Stimulated activated CD8-positive, alpha-beta memory T cell treated with anti-CD3 and anti-CD28 coated beads, Interleukin-12 subunit alpha, Interleukin-12 subunit beta, amount 100 ng/mL, for 4 hours (primary cell): ENCODE data around the gene IRF4.

Experiments used
- DNase-seq: peaks from one replicate; pipeline ENCODE4 v3.0.0-alpha.2; 2020; ENCODE audit warnings: low read depth

Gene IRF4

DNA sequence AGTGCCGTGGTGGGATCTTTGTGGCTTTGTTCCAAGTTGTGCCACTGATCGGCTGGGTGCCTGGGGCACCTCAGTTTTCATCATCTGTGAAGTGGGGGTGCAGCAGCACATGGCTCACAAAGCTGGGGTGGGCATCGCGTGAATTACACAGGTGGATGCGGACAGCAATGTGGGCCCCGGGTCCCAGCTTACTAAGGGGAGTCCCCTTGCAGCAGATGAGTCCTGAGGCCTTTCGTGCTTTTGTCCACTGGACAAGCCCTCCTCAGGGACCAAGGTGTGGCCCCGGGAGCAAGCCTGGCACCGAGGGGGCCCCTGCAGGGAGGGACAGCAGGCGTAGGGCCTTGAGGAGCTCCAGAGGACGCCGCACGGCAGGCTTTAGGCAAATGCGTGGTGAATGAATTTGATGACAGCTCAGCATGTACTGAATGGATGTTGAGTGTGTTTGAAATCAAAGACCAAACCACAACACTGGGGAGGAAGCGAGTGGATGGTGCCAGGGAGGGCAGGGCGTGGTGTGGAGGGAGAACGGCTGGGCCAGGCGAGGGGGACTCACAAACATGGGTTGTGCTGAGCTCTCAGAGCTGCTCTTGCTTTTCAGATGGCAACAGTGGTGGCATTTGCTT, 53.2 kb downstream of the IRF4 start:
- DNase-seq: no peak

- no peak for DNase-seq
These were observed 54.2 kb downstream of the IRF4 start for GRCh38 chr6:445571-446417.

DNA sequence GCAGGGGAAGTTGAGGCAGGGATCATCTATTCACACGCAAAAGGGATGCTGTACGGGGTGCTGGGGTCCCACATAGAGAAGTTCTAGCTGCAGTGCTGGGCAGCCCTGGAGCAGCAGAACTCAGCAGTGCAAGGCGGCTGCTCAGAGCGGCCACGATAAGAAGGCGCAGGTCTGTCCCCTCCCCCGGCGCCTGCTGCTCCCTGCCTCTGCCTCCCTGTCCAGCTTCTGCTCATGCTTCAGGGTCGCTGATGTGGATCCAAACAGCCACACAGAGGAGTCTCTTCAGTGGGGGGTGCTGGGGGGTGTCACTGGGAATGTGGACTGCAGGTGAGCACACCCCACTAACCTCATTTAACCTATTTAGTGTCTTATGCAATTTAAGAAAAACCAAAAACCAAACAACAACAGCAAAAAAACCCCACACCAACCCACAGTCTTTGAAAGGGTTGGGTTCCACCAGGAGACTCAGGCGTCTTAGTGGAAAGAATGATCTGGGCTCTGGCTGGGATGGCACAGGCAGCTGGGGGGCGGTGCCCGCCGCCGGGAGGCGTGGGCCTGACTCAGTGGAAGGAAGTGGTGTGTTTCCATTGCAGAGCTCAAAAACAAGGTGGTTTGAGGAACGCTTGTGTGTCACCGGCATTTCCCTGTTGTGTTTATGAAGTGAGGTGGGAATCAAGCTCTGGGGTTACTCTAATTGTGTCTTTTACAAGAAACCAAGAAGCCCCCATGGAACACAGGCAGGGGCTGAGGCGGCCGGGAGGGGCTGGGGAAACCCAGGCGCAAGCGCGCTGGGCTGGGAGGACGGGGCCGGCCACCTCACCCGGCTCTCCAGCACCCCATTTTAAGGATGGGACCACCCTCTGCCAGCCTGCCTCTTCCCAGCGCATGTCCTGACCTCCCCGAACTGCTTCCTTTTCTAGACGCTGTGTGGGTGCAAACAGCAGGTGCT, 55.1 kb downstream of the IRF4 start:
- peak; percentile 88 for DNase-seq

DNA sequence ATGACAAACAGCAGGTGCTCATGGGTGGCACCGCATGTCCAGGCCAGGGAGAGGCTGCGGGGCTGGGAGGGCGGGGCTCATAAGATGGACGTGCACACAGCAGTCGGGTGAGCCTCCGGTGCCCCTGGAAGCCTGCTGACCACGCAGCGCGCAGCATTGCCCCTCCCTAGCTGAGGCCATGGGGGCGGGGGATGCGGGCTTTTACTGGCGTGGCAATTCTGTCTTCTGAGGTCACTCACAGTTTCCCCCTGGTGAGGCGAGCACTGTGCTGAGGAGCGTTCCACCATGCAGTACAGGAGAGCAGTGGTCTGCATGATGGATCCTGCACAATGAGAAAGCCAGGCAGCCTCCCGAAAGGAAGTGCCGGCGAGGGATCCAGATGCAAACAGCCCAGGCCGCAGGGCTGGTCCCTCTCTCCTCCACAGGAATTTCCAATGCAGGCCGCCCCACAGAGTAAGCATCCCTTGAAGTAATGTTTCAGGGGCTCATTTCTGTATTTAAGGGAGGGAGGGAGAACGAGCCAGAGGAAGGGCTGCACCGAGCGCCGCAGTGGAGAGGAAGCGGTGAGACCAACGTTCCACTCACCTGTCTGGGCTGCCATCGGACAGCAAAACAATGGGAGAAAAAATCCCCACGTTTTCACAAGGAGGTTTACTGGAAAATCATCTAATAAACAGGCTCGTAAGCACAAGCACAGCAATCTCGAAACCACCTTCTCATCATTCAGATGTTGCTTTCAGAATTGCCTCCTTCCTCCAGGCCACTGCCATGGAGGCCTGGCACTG, 56.0 kb downstream of the IRF4 start:
- DNase-seq: peak; percentile 33

DNA sequence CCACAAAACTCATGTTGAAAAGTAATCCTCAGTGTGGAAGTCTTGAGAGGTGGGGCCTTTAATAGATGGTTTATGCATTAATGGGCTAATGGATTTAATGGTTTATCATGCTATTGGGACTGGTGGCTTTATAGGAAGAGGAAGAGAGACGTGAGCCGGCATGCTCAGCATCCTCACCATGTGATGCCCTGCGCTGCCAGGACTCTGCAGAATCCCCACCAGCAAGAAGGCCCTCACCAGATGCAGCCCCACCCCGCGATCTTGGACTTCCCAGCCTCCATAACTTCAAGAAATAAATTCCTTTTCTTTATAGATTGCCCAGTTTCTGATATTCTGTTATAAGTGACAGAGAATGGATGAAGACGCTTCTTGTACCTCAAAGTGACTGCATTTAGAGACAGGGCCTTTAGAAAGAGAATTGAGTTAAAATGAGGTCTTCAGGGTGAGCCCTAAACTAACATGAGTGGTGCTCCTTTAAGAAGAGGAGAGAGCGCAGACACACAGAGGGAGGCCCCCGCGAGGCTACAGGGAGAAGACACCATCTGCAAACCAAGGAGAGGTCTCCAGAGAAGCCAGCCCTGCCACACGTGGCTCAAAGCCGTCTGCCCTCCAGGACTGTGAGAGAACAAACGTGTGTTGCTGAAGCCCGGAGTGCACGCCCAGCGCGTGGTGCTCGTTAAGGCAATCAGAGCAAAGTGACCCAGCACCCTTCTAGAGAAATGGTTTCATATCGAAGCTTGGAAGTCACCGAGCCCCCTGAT, 56.9 kb downstream of the IRF4 start:
- no peak for DNase-seq

DNA sequence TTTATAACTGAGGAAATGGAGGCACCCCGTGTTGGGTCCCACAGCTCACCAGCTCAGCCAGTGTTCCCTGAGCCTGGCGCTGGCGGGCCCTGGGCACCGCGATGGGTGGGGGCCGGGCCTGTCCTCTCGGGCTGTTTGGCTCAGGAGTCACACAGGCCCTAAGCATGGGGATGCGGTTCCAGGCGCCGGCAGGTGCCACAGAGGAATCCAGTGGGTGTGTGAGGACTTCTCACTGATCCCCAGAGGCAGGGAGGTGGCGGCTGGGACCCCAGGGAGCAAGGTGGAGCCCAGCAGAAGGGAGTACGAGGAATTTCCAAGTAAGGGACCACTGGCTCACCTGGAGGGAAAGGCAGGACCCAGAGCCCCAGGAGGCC, 57.5 kb downstream of the IRF4 start:
- DNase-seq: no peak

GRCh38 chr6:449486-450419, 58.2 kb downstream of the IRF4 start:
- no peak for DNase-seq

DNA sequence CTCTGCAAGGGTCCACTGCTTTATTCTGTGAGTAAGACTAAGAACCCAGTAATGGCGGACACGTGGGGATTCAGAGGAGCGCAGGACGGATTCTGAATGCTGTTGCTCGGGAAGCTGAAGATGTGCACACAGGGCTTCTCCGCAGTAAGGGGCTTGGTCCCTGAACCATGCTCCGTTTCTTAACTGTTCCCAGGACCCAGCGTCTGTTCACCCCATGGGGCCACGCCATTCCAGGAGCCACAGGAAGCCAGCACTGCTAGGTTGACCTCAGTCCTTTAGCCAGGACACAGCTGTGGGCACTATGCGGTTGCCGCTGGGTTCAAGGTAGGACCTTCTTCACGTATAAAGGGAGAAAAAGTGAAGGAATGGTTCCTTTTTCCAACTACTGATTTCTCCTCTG, 59.8 kb downstream of the IRF4 start:
- DNase-seq: no peak

DNA sequence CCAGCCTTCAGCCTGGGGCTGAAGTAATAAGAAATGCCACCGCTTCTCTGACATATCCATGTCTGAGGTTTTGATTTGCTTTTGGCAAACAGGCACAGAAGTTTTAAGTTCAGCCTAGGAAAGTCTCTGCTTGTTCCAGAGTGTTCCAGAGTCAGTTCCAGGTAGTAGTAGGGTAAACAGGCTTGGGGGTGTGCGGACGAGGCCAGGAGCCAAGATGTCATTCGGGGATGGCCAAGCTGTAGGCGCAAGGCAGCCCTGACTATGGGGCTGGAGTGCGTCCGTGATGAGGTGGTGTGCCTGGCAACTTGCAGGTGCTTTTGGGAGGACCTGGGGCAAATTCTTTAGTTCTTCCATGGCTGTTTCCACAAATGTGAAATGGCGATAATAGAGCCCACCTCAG, 60.3 kb downstream of the IRF4 start:
- DNase-seq: no peak

DNA sequence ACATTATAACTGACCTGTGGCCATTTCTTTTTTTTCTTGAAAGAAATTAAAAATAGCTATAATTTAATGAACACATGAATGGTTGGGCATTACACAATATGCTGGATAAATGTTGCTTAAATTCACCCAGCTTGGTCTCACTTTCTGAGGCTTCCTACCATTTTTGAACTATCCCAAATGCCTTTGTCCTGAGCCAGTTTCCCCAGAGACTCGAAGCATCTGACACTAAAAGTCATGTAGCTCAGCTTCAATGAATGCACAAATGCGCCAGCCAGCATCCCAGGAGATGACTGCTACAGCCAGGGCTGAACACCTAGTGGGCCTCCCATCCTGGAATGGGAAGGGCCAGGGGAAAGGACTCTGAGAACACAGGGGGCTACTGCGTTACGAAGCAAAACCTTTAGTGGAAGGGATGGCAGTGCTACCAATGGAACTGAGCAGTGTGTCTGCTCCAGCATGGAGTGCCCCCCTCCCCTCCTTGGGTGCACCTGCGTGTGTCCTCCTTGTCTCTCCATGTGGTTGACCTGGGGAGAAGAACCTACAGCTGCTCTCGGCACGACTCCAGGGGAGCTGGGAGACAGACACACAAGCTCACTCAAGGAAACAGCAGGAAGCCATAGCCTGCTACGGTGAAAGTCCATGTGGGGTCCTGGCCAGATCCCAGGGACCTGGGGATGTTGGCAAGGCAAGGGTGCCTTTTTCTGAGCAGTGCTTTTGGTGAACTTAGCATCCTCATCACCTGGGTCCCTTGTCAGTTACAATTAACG, 60.9 kb downstream of the IRF4 start:
- DNase-seq: no peak

DNA sequence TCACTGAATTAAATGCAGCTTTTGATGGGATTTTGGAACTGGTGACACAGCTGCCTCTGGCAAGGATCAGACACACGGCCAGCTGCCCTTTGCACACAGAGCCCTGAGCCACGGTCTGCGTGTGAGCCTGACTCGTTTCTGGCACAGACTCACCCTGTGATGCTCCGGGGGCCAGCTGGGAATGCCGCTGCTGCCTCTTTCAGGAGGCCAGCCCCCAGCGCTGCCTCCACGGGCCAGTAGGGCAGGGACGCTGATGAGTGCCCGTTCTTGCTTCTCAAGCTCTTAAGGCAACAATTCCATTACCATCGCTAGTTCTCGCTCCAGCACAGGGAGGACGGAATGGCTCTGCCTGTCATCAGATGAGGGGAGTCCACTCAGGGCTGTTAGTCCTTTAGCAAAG, 61.6 kb downstream of the IRF4 start:
- DNase-seq: no peak

GRCh38 chr6:454148-454991, 62.8 kb downstream of the IRF4 start:
- DNase-seq: no peak

- no peak for DNase-seq
These were observed 63.5 kb downstream of the IRF4 start for GRCh38 chr6:455006-455585.

DNA sequence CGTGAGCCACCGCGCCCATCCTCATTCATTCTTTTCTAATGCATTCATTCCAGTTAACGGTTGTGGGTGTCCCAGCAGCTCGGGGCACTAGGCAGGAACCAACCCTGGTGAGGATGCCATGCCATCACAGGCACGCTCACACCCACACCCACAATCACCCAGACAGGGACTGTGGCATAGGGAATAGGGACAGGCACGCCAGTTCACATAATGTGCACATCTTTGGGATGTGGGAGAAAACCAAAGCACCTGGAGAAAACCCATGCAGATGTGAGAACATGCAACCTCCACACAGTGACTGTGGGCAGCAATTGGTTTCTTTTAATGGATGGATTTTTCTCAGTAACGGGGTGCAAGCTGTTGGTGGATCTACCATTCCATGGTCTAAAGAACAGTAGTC, 64.3 kb downstream of the IRF4 start:
- DNase-seq: no peak

- DNase-seq: no peak
These were observed 64.9 kb downstream of the IRF4 start for GRCh38 chr6:456358-456867.

- DNase-seq: no peak
These were observed 65.3 kb downstream of the IRF4 start for GRCh38 chr6:456887-457286.
